Testis (tissue), 3 donors: Measurements from ENCODE around the gene PCGF6. TPM values are rescaled to one million over a fixed set of nuclear protein-coding genes. Genes with fewer than 3 reads are reported as not detected.
A peak's percentile ranks its signal among the peaks of the same experiment; 100 is the strongest.

Experiments
- DNase-seq: peaks from one replicate; pipeline ENCODE4 v3.0.0-alpha.2; 2019
- H3K27ac ChIP-seq, 2 donors: fragments of 200-600 bp; sonication (generic); one replicate each; pipeline ENCODE4 v1.5.1; 2019
- H3K27me3 ChIP-seq: fragments of 200-600 bp; sonication (generic); one replicate; pipeline ENCODE4 v1.5.1; 2019
- H3K36me3 ChIP-seq: fragments of 200-600 bp; sonication (generic); one replicate; pipeline ENCODE4 v1.5.1; 2017; ENCODE audit warnings: low read depth; ENCODE audit errors: missing control alignments
- H3K4me1 ChIP-seq: fragments of 200-600 bp; sonication (generic); one replicate; pipeline ENCODE4 v1.5.1; 2019
- H3K4me3 ChIP-seq, 2 donors: fragments of 200-600 bp; sonication (generic); one replicate each; pipeline ENCODE4 v1.5.1; 2017 to 2019
- H3K9me3 ChIP-seq: fragments of 200-600 bp; sonication (generic); one replicate; pipeline ENCODE4 v1.5.1; 2017
- CTCF ChIP-seq, 3 experiments: fragments of 450-650 bp in 2 of 3; fragments of 200-600 bp in 1 of 3; sonication (generic) in 1 of 3; IDR thresholded peaks; one replicate each; pipeline ENCODE4 v1.5.1; 2016 to 2019; ENCODE audit warnings: antibody characterized with exemption in 3 of 3, mild to moderate bottlenecking in 2 of 3, moderate library complexity in 1 of 3
- POLR2A ChIP-seq: fragments of 450-650 bp; IDR thresholded peaks from one replicate; pipeline ENCODE4 v1.6.1; 2017; ENCODE audit warnings: antibody characterized with exemption, mild to moderate bottlenecking, moderate library complexity
- WGBS, 2 donors: methylation state at CpG; one replicate each; pipeline ENCODE4 v1.1.5; 2018; 5-methylcytosine and 5-hydroxymethylcytosine counted together
- intact Hi-C: fragments of 100-400 bp; cut with DNase I; formaldehyde crosslinking; loops from one replicate; pipeline ENCODE4 v1.15.1; 2023; ENCODE audit warnings: low total_unique reads
- polyA plus RNA-seq: library from polyadenylated mRNA; stranded (reverse); fragments of 350-450 nt; fragmentation: Illumina TruSeq; extraction: RNeasy Lipid Tissue Mini Kit (QIAGEN cat#74804); gene quantifications from one replicate; pipeline ENCODE4 v1.2.3, GENCODE V29; 2014; ENCODE audit warnings: low read depth, low replicate concordance; ENCODE audit not compliant: insufficient read depth
- total RNA-seq, 2 donors: library from RNA; depleted of rRNA; stranded (reverse); fragments of >200 nt; gene quantifications; one replicate each; pipeline ENCODE4 v1.2.3, GENCODE V29; 2016

The PCGF6 gene
- total and polyA plus RNA-seq, 3 donors from 2014 or later, result 15.7 to 23.2 (median 15.9) TPM

GRCh38 chr10:103353281-103353680 is 2.3 kb upstream of the PCGF6 start:
- H3K4me1 ChIP-seq, result no peaks in the 10 kb centered on the region
- H3K4me3 ChIP-seq, result no peak overlapping the region
- 35 to 45% methylated on average over 2 of the region's 2 CpGs for WGBS, 2 donors
- intact Hi-C loops, result no loop called here
- H3K36me3 ChIP-seq, result no peaks in the 10 kb centered on the region
- DNase-seq, result no peak
- H3K27me3 ChIP-seq, result no peaks in the 10 kb centered on the region
- TF ChIP-seq CTCF (IDR thresholded peaks at IDR 0.05) (no peak), POLR2A (no peak)
- H3K9me3 ChIP-seq, result no peaks in the 10 kb centered on the region
- no peak overlapping the region for H3K27ac ChIP-seq

- H3K4me1 ChIP-seq, result no peaks in the 10 kb centered on the region
- H3K27ac ChIP-seq, result peak overlapping the region; percentile 88 to 91
- intact Hi-C loops, result no loop called here
- peak overlapping the region; percentile 82 to 88 for H3K4me3 ChIP-seq
- TF ChIP-seq POLR2A, result no peak
- TF ChIP-seq CTCF (IDR thresholded peaks at IDR 0.05), result no peak
- no peaks in the 10 kb centered on the region for H3K9me3 ChIP-seq
- WGBS, 2 donors, result 33 to 38% methylated on average over 16 of the region's 16 CpGs
- H3K36me3 ChIP-seq, result no peaks in the 10 kb centered on the region
- no peak for DNase-seq
- H3K27me3 ChIP-seq, result no peaks in the 10 kb centered on the region
Observed at GRCh38 chr10:103350175-103350516, 794 bp downstream of the PCGF6 start.

- no peaks in the 10 kb centered on the region for H3K27me3 ChIP-seq
- no peaks in the 10 kb centered on the region for H3K4me1 ChIP-seq
- WGBS, 2 donors, result 91 to 96% methylated on average over 4 of the region's 4 CpGs
- no peak for DNase-seq
- intact Hi-C loops, result no loop called here
- no peak overlapping the region for H3K4me3 ChIP-seq
- H3K36me3 ChIP-seq, result no peaks in the 10 kb centered on the region
- TF ChIP-seq POLR2A (no peak), CTCF (IDR thresholded peaks at IDR 0.05) (no peak)
- no peaks in the 10 kb centered on the region for H3K9me3 ChIP-seq
- no peak overlapping the region for H3K27ac ChIP-seq
Observed at GRCh38 chr10:103336370-103336769, 14.6 kb downstream of the PCGF6 start.

GRCh38 chr10:103334567-103334966 is 16.4 kb downstream of the PCGF6 start:
- no peaks in the 10 kb centered on the region for H3K36me3 ChIP-seq

More at GRCh38 chr10:103334567-103334966, 16.4 kb downstream of the PCGF6 start:
- no peaks in the 10 kb centered on the region for H3K4me1 ChIP-seq
- no peak for TF ChIP-seq CTCF (IDR thresholded peaks at IDR 0.05)
- no peak for TF ChIP-seq POLR2A
- no peaks in the 10 kb centered on the region for H3K9me3 ChIP-seq
- DNase-seq, result no peak
- H3K27ac ChIP-seq, result no peak overlapping the region
- H3K27me3 ChIP-seq, result no peaks in the 10 kb centered on the region
- no peak overlapping the region for H3K4me3 ChIP-seq
- intact Hi-C loops, result no loop called here
